SK-MEL-5 (cell line): Measurements from ENCODE around the gene CELF1. TPM values are rescaled to one million over a fixed set of nuclear protein-coding genes. Genes with fewer than 3 reads are reported as not detected.
A peak's percentile ranks its signal among the peaks of the same experiment; 100 is the strongest.

Source experiments
- DNase-seq: peaks from one replicate; pipeline ENCODE4 v3.0.0-alpha.2; 2016; ENCODE audit warnings: low read depth, low spot score
- in situ Hi-C: cut with HindIII; loops from 2 replicates; pipeline ENCODE4 v1.10.0; 2016; ENCODE audit warnings: low sequenced_read_pairs, high pct_unique_total_duplicates, low pct_unique_long_range_greater_than_20kb
- total RNA-seq: library from RNA; depleted of rRNA; stranded (reverse); fragments of >200 nt; shearing (Covaris generic); gene quantifications from 2 replicates; pipeline ENCODE4 v1.2.3, GENCODE V29; 2014

CELF1 gene
- total RNA-seq, 1 experiment from 2014 or later: 86.7 TPM

GRCh38 chr11:47524291-47524874 is 28.5 kb downstream of the CELF1 start:
- peak; percentile 21 for DNase-seq
- in situ Hi-C loops: no loop called here

DNA sequence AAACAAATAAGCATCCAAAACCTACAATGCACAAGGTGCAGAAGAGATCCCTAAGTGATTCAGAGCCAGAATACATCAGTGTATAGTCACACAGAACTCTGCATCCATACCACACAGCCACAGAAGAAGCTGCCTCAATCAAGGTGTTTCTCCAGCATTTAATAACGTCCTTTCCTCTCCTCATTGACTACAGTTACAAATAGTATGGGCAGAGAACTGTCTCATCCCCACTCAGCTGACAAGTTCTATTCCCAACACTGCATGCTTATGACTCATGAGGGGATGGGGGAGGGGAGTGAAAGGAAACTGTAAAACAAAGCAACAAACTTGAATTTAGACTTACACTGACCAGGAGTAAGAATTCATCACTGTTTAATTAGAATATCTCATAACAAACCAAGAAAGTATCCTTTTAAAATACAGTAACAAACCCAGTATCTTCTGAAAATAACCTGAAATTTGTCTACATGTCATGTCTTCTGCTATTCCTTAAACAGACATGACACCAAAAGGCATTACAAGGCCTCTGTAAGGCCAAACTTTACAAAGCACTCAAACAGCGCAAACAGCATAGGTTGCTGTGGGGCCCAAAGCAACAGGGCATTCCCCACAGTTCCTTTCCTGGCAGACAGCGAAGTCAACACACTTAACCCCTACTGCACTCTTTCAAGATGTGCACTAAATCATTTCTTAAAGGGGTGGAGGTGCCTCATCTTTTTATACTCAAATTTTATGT is 29.3 kb downstream of the CELF1 start:
- peak; percentile 71 for DNase-seq
- in situ Hi-C loops: no loop called here

GRCh38 chr11:47518212-47518964 is 34.5 kb downstream of the CELF1 start:
- in situ Hi-C loops: no loop called here
- DNase-seq: no peak

GRCh38 chr11:47516984-47517853 is 35.7 kb downstream of the CELF1 start:
- in situ Hi-C loops: no loop called here
- DNase-seq: no peak

DNA sequence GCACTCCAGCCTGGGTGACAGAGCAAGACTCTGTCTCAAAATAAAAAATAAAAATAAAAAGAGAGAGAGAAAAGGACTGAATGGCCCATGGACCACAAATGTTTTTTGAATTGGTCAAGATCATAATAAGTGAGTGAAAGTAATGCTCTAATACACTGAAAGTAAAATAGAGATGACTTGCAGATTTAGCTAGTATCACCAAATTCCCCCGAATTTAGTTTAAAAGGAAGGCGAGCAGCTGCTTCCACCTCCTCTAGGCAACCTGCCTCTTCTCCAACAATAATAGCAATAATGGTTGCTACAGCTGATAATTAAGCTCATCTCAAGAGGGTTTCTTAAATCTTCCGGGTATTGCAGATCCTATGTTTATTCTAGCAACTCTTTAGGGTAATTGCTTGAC is 36.8 kb downstream of the CELF1 start:
- in situ Hi-C loops: no loop called here
- DNase-seq: no peak

DNA sequence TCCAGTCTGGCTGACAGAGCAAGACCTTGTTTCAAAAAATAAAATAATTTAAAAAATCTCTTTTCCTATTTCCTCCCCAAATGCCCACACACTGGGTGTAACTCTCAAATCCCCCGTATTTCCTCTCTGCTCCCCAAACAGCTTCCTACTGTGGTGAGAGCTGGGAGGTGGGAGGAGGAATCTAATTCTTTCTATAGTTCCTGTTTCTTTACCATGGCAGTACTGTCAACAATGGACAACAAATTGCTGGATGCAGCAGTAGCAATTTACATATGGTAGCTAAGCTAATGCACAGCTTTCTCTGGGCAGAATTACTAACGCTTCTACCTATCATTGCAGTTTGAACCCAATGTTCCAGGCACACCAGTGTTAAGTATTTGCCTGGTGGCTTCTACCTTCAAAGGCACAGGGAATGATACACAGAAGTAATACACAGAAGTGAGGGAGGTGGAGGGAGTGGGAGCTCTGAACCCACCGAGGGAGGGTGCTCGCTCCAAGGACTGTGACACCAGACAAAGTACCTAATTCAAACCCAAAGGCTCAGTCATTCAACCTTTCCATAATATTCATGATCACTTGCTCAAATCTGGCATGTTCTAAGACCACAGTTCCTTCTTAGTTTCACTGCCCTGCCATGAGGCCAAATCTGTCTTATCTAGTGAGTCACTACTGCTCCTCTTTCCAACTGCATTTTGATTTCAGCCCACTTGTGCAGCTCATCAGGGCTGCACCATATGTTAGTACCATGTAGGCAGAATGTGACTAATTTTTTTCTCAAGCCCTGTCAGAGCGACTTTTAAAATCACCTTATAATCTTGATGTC is 37.9 kb downstream of the CELF1 start:
- no peak for DNase-seq
- in situ Hi-C loops: no loop called here

DNA sequence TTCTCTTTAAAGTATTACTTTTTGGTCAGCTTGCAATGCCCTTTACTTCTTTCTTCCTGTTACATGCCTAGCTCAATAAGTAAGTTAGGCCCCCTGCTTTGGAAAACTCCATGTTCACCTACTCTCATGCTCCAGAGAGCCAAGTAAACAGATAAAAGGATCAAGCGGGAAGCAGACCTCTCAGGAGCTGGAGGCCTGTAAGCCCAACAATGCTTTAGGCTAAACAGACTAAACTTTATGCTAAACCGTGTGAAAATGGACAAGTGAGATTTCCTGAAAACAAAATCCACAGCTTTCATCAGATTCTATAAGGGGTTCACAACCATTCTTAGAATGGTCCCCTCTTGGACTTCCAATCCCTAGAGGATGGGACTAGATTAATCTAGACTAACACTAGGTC is 40.2 kb downstream of the CELF1 start:
- no peak for DNase-seq
- in situ Hi-C loops: no loop called here

GRCh38 chr11:47511917-47512316 is 41.0 kb downstream of the CELF1 start:
- no peak for DNase-seq
- in situ Hi-C loops: no loop called here

- in situ Hi-C loops: no loop called here
- no peak for DNase-seq
Observed at GRCh38 chr11:47510209-47510608, 42.7 kb downstream of the CELF1 start.

DNA sequence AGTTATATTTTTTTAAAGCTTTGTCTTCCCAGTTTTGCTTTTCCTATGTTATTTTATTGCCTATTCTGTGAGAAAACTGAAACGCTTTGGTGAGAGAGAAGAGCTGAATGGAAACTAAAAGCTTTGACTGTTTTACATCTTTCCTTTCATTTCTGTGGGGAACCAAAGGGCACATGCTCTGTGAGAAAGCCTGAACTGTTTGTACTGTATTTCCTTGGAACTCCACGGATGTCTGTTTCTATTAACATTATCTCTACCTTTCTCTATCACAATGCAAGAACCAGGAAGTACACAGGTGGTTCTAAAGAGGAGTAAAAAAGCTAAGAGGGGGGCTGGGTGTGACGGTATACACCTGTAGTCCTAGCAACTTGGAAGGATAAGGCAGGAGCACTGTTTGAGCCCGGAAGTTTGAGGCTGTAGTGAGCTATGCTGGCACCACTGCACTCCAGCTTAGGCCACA is 43.8 kb downstream of the CELF1 start:
- in situ Hi-C loops: no loop called here
- DNase-seq: no peak

DNA sequence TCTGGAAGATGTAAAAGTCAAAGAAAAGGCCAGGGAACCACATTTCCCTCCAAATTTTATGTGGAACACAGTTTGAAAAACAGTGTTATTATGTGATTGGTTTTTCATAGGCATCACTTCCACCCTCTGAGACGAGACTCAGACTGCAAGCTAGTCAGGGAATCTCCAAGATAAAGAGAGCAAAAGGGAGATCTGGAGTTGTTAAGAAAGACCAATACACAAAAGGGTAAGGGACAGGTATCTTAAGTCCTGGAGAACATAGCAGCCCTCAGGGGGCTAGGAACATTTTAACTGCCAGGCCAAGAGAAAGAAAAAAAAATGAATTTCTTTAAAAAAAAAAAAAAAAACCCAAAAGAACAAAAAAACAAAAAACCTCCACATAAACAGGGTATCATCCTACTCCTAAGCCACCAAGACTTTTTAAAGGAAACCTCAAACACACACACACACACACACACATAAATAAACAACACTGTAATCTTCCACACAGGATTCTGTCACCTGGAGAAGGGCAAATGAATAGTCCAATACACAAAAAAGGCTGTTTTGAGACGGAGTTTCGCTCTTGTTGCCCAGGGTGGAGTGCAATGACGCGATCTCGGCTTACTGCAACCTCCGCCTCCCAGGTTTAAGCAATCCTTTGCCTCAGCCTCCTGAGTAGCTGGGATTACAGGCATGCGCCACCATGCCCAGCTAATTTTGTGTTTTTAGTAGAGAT is 44.5 kb downstream of the CELF1 start:
- in situ Hi-C loops: no loop called here

DNA sequence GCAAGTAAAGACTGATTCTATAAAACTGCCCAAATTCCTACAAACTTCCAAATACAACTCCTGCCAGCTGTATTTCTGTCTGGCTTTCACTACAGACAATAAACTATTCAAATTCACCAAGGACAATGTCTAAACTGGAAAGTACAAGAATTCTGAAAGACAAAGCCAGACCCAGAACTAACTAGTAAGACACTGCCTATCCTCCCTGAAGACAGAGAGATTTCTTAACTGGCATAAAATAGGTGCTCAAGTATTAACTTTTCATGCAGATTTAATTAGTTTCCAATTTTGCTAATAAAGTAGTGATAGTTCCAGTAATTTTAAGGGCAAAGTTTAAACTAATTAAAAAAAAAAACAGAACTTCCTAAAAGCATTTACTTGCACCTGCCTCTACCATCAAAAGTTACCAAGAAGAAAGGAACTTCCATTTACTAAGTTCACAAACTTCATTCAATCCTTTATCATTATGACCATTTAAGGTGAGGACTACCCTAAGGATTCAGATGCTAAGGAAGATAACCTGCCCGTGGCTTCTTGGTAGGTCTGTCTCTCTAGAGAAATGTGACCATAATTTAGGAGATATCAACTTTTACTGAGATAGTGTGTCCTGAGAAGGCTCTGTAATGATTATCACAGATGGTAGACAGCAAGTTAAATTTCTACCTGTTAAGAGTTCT is 45.2 kb downstream of the CELF1 start:
- DNase-seq: no peak
- in situ Hi-C loops: no loop called here

More for the DNA sequence above, 44.5 kb downstream of the CELF1 start:
- DNase-seq: no peak

DNA sequence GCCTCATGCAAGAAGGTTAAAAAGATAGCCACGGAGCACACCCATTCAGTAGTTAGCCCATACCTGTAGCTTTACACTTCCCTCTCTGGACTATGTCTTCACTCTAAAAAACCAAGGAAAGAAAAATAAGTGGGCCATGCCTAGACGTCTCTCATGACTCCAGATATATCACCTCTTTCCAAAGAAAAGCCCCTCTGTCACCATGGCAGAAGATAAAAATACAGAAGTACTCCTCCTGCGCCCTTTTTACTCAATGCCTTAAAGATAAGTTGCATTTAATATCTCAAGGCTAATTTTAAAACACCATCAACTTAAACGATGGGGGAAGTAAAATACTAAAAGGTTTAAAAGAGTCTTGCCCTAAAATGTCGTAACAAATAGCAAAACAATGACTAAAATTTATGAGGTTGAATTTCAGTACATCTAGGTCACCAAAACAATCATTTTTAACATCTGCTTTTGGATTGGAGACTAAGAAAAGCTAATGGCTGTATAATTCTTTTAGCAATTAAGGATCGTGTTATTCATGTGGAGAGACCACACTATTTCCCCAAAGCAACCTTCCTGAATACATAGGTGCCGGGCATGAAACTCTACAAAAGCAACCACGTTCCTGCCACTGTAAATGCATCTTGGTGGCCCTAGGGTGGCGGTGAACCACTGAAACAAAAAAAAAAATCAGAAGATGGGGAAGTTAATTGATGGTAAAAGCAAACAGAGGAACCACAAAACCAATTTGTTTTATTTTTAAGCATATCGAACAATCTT is 46.0 kb downstream of the CELF1 start:
- no peak for DNase-seq
- in situ Hi-C loops: no loop called here

- no peak for DNase-seq
- in situ Hi-C loops: no loop called here
Observed at GRCh38 chr11:47506373-47506772, 46.6 kb downstream of the CELF1 start.

- in situ Hi-C loops: no loop called here
- no peak for DNase-seq
Observed at GRCh38 chr11:47504910-47505309, 48.0 kb downstream of the CELF1 start.
